ENCODE results near the gene PSMD4.
"Not testable (repeated sequence)": the region's sequence is repeated elsewhere in the genome, so short reads cannot be mapped to it uniquely, and the experiment has no call there.

Gene PSMD4

DNA sequence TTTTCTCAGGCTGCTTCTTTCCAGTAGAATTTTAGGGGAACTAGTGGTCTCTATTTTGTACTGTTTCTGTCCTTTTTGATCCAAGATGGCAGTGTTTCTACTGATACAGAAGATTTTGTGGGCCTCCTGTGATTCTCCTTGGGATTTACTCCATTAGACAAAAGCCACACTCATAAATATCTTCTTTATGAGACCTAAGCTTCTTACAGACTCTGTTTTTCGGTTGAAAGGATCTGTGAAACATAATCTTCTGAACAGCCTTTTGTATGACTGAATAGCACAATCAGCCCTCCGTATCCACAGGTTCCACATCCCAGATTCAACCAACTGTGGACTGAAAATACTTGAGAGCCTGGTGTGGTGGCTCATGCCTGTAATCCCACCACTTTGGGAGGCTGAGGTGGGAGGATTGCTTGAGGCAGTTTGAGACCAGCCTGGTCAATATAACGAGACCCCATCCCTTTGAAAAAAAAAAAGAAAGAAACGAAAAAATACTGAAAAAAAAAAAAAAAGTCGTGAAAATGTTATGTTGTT lies 10.8 kb upstream of the PSMD4 start:
- Histone ChIP-seq H3K9me3 (ENCODE audit: control insufficient read depth, low read length) (no peaks in the 10 kb centered on the region), H3K4me1 (ENCODE audit: control insufficient read depth, insufficient read depth, low read length) (no peaks in the 10 kb centered on the region), H3K9ac (ENCODE audit: low read length) (no peak overlapping the region), H3K27me3 (ENCODE audit: control insufficient read depth, insufficient read depth, low read length) (no peaks in the 10 kb centered on the region), H3K36me3 (ENCODE audit: control insufficient read depth, insufficient read depth, low read length) (peaks cover 7% of the 10 kb centered on the region), H3K4me3 (ENCODE audit: low read length) (no peak overlapping the region)

DNA sequence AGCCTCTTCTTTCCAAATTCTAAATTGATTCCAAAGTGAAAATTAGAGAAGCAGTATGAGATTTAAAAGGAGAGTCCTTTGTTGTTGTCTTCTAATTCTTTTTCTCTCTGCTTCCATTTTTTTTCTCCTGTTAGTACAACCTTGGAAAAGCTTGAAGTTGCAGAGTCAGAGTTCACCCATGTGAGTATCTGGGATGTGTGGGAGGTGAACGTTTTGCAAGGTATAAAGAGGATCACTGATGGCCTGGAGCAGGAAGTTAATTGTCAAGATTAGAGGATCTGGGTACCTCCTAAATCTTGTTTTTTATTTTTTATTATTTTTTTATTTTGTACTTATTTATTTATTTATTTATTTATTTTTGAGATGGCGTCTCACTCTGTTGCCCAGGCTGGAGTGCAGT lies 7.7 kb upstream of the PSMD4 start:
- Histone ChIP-seq H3K36me3 (ENCODE audit: control insufficient read depth, insufficient read depth, low read length) (peaks cover 7% of the 10 kb centered on the region), H3K4me1 (ENCODE audit: control insufficient read depth, insufficient read depth, low read length) (peaks cover 6% of the 10 kb centered on the region), H3K27me3 (ENCODE audit: control insufficient read depth, insufficient read depth, low read length) (no peaks in the 10 kb centered on the region), H3K9me3 (ENCODE audit: control insufficient read depth, low read length) (no peaks in the 10 kb centered on the region), H3K9ac (ENCODE audit: low read length) (no peak overlapping the region), H3K4me3 (ENCODE audit: low read length) (no peak overlapping the region)

DNA sequence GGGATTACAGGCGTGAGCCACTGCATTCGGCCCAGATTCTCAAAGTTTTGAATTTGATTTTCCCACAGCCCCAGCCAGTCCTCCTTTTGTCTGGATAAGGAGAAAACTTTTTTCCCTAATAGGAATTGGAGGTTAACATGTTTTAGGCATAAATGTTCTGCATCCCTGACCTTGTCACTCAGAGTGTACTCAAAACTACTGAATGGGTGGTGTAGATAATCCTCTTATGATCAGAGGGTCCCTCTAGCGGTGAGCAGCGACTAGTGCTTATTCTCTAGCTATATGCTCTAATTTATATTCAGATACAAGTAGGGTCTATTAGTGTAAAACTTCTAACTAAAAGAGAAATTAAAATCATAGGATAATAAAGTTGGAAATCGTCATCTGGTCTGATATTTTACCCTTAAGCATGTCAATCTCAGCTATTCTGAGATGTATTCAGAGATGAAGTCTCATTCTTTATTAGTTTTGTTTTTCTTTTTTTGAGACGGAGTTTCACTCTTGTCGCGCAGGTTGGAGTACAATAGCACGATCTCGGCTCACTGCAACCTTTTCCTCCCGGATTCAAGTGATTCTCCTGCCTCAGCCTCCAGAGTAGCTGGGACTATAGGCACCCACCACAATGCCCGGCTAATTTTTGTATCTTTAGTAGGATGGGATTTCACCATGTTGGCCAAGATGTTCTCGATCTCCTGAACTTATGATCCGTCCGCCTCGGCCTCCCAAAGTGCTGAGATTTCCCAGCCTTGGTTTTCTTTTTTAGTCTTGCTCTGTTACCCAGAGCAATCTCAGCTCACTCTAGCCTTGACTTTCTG lies 2.7 kb upstream of the PSMD4 start:
- Histone ChIP-seq H3K9me3 (ENCODE audit: control insufficient read depth, low read length) (no peaks in the 10 kb centered on the region), H3K9ac (ENCODE audit: low read length) (no peak overlapping the region), H3K36me3 (ENCODE audit: control insufficient read depth, insufficient read depth, low read length) (no peaks in the 10 kb centered on the region), H3K27me3 (ENCODE audit: control insufficient read depth, insufficient read depth, low read length) (no peaks in the 10 kb centered on the region), H3K4me1 (ENCODE audit: control insufficient read depth, insufficient read depth, low read length) (peaks cover 15% of the 10 kb centered on the region), H3K4me3 (ENCODE audit: low read length) (no peak overlapping the region)

DNA sequence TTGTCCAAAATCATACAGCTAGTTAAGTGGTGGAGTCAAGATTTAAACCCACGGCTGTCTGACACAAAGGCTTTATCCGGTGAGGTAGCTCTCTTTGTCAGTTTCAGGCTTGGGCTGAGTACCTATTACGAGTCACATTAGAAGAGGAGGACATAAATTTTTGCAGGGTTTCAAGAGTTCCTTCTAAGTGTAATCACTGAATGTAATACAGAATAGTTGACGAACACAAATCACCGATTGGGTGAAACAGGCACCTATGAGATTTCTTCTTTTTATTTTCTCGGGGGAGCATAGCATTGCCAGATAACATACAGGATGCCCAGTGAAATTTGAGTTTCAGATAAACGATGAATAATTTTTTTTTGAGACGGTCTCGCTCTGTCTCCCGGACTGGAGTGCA lies 847 bp downstream of the PSMD4 start:
- H3K36me3 ChIP-seq (ENCODE audit: control insufficient read depth, insufficient read depth, low read length) = no peaks in the 10 kb centered on the region
- H3K9me3 ChIP-seq (ENCODE audit: control insufficient read depth, low read length) = no peaks in the 10 kb centered on the region
- H3K4me1 ChIP-seq (ENCODE audit: control insufficient read depth, insufficient read depth, low read length) = peaks cover 10% of the 10 kb centered on the region
- H3K4me3 ChIP-seq (ENCODE audit: low read length) = peak overlapping the region; percentile 69
- H3K27me3 ChIP-seq (ENCODE audit: control insufficient read depth, insufficient read depth, low read length) = no peaks in the 10 kb centered on the region
- peak overlapping the region; percentile 87 for H3K9ac ChIP-seq (ENCODE audit: low read length)

DNA sequence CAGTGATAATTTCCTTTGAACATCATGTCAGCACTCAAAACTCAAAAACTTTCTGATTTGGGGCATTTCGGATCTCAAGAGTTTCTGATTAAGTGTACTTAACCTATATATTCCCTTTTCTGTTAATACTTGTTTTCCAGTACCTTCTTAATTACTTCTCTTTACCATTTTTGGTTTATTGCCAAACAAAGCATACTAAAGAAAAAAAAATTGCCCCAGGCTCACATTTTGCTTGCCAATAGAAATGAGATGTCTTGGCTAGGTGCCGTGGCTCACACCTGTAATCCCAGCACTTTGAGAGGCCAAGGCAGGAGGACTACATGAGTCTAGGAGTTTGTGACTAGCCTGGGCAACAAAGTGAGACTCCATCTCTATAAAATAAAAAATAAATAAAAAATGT lies 4.8 kb downstream of the PSMD4 start:
- no peaks in the 10 kb centered on the region for H3K27me3 ChIP-seq (ENCODE audit: control insufficient read depth, insufficient read depth, low read length)
- no peaks in the 10 kb centered on the region for H3K9me3 ChIP-seq (ENCODE audit: control insufficient read depth, low read length)
- H3K4me1 ChIP-seq (ENCODE audit: control insufficient read depth, insufficient read depth, low read length) = peaks cover 10% of the 10 kb centered on the region
- no peaks in the 10 kb centered on the region for H3K36me3 ChIP-seq (ENCODE audit: control insufficient read depth, insufficient read depth, low read length)
- no peak overlapping the region for H3K4me3 ChIP-seq (ENCODE audit: low read length)
- H3K9ac ChIP-seq (ENCODE audit: low read length) = no peak overlapping the region

DNA sequence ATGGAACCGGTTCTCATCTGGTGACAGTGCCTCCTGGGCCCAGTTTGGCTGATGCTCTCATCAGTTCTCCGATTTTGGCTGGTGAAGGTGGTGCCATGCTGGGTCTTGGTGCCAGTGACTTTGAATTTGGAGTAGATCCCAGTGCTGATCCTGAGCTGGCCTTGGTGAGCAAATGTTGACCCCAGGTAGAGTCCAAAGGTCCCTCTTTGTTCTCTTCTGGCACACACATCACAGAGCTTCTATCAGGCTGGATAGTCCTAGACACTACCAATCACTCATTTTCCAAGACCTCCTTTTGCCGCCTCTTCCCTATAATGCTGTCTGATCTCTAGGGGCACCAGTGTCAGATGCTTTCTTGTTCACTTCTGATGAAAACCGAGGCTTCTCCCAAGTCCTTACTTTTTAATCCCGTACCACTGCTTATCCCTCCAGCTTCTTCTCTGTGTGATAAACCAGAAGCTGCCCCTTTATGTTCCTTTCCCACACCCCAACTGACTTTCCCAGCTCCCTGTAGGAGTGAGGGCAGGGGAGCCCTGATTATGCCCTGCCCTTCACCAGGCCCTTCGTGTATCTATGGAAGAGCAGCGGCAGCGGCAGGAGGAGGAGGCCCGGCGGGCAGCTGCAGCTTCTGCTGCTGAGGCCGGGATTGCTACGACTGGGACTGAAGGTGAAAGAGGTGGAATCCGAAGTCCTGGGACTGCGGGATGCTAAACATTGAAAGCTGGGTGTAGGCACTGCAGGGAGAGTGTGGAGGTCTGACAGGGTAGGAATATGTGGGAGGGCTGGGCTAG lies 11.1 kb downstream of the PSMD4 start:
- H3K4me3 ChIP-seq (ENCODE audit: low read length) = no peak overlapping the region
- H3K36me3 ChIP-seq (ENCODE audit: control insufficient read depth, insufficient read depth, low read length) = no peaks in the 10 kb centered on the region
- no peaks in the 10 kb centered on the region for H3K9me3 ChIP-seq (ENCODE audit: control insufficient read depth, low read length)
- H3K27me3 ChIP-seq (ENCODE audit: control insufficient read depth, insufficient read depth, low read length) = no peaks in the 10 kb centered on the region
- no peaks in the 10 kb centered on the region for H3K4me1 ChIP-seq (ENCODE audit: control insufficient read depth, insufficient read depth, low read length)
- H3K9ac ChIP-seq (ENCODE audit: low read length) = no peak overlapping the region

DNA sequence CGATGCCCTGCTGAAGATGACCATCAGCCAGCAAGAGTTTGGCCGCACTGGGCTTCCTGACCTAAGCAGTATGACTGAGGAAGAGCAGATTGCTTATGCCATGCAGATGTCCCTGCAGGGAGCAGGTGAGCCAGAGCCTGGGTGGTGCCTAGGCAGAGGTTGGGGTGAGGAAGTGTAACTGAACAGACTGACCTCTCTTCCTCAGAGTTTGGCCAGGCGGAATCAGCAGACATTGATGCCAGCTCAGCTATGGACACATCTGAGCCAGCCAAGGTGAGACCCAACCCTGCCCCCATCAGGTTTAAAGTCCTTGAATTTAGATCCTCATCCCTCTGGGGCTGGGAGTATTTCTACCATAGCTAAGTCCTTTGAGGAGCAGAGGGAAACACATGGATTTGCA lies 11.8 kb downstream of the PSMD4 start:
- H3K4me3 ChIP-seq (ENCODE audit: low read length) = no peak overlapping the region
- no peaks in the 10 kb centered on the region for H3K9me3 ChIP-seq (ENCODE audit: control insufficient read depth, low read length)
- no peaks in the 10 kb centered on the region for H3K27me3 ChIP-seq (ENCODE audit: control insufficient read depth, insufficient read depth, low read length)
- H3K9ac ChIP-seq (ENCODE audit: low read length) = no peak overlapping the region
- H3K4me1 ChIP-seq (ENCODE audit: control insufficient read depth, insufficient read depth, low read length) = no peaks in the 10 kb centered on the region
- H3K36me3 ChIP-seq (ENCODE audit: control insufficient read depth, insufficient read depth, low read length) = no peaks in the 10 kb centered on the region

DNA sequence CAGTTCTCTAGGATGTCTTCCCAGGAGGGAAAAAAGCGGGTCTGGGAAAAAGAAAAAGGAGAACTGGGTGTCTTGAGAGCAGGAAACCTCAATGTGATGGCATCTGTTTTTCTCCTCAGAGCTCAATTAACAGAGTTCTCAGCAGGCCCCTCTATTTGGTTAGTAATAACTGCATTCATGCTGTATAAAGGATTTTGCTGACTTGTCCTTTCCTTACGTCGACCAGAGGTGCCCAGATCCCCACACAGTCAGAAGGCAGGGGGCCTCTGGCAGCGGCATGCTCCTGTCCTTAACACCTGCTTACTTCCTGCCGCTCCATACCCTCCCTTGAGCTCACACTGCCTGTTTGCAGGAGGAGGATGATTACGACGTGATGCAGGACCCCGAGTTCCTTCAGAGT lies 12.3 kb downstream of the PSMD4 start:
- no peak overlapping the region for H3K4me3 ChIP-seq (ENCODE audit: low read length)
- H3K27me3 ChIP-seq (ENCODE audit: control insufficient read depth, insufficient read depth, low read length) = no peaks in the 10 kb centered on the region
- H3K9me3 ChIP-seq (ENCODE audit: control insufficient read depth, low read length) = no peaks in the 10 kb centered on the region
- H3K9ac ChIP-seq (ENCODE audit: low read length) = no peak overlapping the region
- H3K36me3 ChIP-seq (ENCODE audit: control insufficient read depth, insufficient read depth, low read length) = no peaks in the 10 kb centered on the region
- H3K4me1 ChIP-seq (ENCODE audit: control insufficient read depth, insufficient read depth, low read length) = no peaks in the 10 kb centered on the region

DNA sequence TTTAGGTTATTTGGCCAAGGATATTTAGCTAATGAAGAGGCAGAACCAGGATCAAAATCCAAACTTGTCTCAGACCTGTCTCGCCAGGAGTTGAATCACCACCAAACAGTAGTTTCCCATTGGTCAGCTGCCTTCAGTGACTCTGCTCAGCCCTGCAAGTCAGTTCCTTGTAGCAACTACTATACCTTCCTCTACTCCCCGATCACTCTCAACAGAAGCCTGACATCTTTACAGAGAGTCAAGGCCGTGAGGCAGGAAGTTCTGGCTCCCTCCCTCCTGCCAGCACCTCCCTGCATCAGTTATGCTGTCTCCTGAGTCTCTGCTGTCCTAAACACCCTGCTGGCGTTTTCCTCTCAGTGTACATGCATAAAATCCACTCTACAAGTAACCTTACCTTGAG lies 13.2 kb downstream of the PSMD4 start:
- Histone ChIP-seq H3K36me3 (ENCODE audit: control insufficient read depth, insufficient read depth, low read length) (no peaks in the 10 kb centered on the region), H3K27me3 (ENCODE audit: control insufficient read depth, insufficient read depth, low read length) (no peaks in the 10 kb centered on the region), H3K4me3 (ENCODE audit: low read length) (no peak overlapping the region), H3K9ac (ENCODE audit: low read length) (no peak overlapping the region), H3K4me1 (ENCODE audit: control insufficient read depth, insufficient read depth, low read length) (no peaks in the 10 kb centered on the region), H3K9me3 (ENCODE audit: control insufficient read depth, low read length) (no peaks in the 10 kb centered on the region)

DNA sequence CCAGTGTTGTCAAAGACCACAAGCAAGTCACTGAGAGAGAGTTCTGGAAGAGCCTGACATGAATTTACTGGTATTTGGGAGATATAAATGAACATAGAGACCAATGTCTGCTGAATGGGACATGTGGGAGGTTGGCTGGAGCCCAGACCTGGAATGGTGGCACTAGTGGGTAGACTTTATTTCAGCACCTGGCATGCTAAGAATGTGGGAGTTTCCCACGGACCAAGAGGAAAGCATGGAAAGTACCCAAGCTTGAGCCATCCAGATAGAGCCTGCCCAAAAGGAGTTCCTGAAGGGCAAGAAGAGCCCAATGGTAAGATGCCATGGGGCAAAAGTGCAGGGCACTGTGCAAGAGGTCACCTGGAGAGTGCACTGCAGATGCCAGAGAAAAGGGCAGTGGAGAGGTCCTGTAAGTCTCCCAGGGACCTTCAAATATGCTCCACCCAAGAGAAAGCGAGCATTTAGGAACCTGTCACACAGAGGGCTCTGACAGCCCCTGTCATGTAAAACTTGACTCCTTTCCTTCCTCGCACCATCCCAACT lies 19.5 kb downstream of the PSMD4 start:
- no peaks in the 10 kb centered on the region for H3K4me1 ChIP-seq (ENCODE audit: control insufficient read depth, insufficient read depth, low read length)
- no peaks in the 10 kb centered on the region for H3K36me3 ChIP-seq (ENCODE audit: control insufficient read depth, insufficient read depth, low read length)
- no peak overlapping the region for H3K4me3 ChIP-seq (ENCODE audit: low read length)
- H3K9ac ChIP-seq (ENCODE audit: low read length) = no peak overlapping the region
- H3K27me3 ChIP-seq (ENCODE audit: control insufficient read depth, insufficient read depth, low read length) = no peaks in the 10 kb centered on the region
- no peaks in the 10 kb centered on the region for H3K9me3 ChIP-seq (ENCODE audit: control insufficient read depth, low read length)

DNA sequence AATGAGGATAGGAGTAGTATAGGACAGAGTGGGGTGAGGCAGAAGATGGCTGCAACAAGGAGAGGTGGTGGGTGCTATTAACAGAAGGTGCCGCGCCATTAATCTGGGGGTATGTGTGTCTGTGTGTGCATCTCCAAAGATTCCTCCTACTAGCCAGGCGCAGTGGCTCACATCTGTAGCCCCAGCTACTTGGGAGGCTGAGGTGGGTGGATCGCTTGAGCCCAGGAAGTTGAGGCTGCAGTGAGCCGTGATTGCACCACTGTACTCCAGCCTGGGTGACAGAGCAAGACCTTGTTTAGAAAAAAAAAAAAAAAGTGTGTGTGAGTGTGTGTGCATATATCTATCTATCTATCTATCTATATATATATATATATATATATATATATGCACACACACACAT lies 20.8 kb downstream of the PSMD4 start:
- not testable (repeated sequence) for H3K4me1 ChIP-seq (ENCODE audit: control insufficient read depth, insufficient read depth, low read length); H3K9ac ChIP-seq (ENCODE audit: low read length); H3K9me3 ChIP-seq (ENCODE audit: control insufficient read depth, low read length); H3K27me3 ChIP-seq (ENCODE audit: control insufficient read depth, insufficient read depth, low read length); H3K4me3 ChIP-seq (ENCODE audit: low read length); H3K36me3 ChIP-seq (ENCODE audit: control insufficient read depth, insufficient read depth, low read length)

DNA sequence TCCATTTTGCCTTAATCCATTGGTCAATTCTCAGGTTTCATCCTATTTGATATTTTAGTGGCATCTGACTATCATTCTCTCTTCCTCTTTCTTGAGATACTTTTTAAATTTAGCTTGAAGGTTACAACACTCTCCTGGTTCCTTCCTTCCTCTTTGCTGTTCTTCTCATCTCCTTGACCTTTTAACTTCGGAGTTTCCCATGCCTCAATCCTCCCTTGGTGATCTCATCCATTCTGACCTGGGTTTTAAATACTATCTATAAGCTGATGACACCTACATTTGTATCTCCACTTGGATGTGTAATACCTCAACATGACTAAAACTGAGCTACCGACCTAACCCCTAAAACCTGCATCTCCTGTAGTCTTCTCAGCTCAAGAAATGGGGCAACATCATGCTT lies 22.7 kb downstream of the PSMD4 start:
- H3K9ac ChIP-seq (ENCODE audit: low read length) = no peak overlapping the region
- no peak overlapping the region for H3K4me3 ChIP-seq (ENCODE audit: low read length)
- H3K27me3 ChIP-seq (ENCODE audit: control insufficient read depth, insufficient read depth, low read length) = no peaks in the 10 kb centered on the region
- H3K4me1 ChIP-seq (ENCODE audit: control insufficient read depth, insufficient read depth, low read length) = peaks cover 4% of the 10 kb centered on the region
- no peaks in the 10 kb centered on the region for H3K9me3 ChIP-seq (ENCODE audit: control insufficient read depth, low read length)
- no peaks in the 10 kb centered on the region for H3K36me3 ChIP-seq (ENCODE audit: control insufficient read depth, insufficient read depth, low read length)

Measured in mucosa of stomach (tissue), 1 donor.